NB4 (cell line): ENCODE measurements around the gene SLC26A9.

Experiments used
- MYC ChIP-seq: IDR thresholded peaks from 2 replicates; pipeline ENCODE4 v1.6.1; 2011; ENCODE audit warnings: low read depth, low read length
- POLR2A ChIP-seq: IDR thresholded peaks from 2 replicates; pipeline ENCODE4 v1.6.1; 2011; ENCODE audit warnings: mild to moderate bottlenecking; ENCODE audit not compliant: insufficient read length; ENCODE audit errors: extremely low read depth
- TF ChIP-seq, protein P1 (sequence below): IDR thresholded peaks from one replicate; pipeline ENCODE4 v1.5.1; 2012; ENCODE audit warnings: low read depth, low read length

GRCh38 chr1:205980237-205980870 lies 37.1 kb upstream of the SLC26A9 start:
- TF ChIP-seq, protein P1, sequence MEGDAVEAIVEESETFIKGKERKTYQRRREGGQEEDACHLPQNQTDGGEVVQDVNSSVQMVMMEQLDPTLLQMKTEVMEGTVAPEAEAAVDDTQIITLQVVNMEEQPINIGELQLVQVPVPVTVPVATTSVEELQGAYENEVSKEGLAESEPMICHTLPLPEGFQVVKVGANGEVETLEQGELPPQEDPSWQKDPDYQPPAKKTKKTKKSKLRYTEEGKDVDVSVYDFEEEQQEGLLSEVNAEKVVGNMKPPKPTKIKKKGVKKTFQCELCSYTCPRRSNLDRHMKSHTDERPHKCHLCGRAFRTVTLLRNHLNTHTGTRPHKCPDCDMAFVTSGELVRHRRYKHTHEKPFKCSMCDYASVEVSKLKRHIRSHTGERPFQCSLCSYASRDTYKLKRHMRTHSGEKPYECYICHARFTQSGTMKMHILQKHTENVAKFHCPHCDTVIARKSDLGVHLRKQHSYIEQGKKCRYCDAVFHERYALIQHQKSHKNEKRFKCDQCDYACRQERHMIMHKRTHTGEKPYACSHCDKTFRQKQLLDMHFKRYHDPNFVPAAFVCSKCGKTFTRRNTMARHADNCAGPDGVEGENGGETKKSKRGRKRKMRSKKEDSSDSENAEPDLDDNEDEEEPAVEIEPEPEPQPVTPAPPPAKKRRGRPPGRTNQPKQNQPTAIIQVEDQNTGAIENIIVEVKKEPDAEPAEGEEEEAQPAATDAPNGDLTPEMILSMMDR, result no peak
- TF ChIP-seq MYC (no peak), POLR2A (no peak)
